ENCODE data around the gene GATB.

GRCh38 chr4:151783867-151784266, 23.1 kb upstream of the GATB start:
- TF ChIP-seq CTCF (IDR thresholded peaks at IDR 0.05) (no peak), POLR2A (IDR thresholded peaks at IDR 0.05) (no peak)

Measured in adrenal gland (tissue), 5 donors.